ENCODE data around the gene LTA.
A peak's percentile ranks its signal among the peaks of the same experiment; 100 is the strongest.

Gene LTA

GRCh38 chr6:31619805-31620585 lies 47.9 kb downstream of the LTA start (continued):
- peak; percentile 97 for TF ChIP-seq PRDM10 (tag by site-specific recombination; IDR thresholded peaks at IDR 0.05)
- TF ChIP-seq PATZ1 (tag by site-specific recombination; IDR thresholded peaks at IDR 0.05) = peak; percentile 90
- TF ChIP-seq ZBTB20 (tag by site-specific recombination; IDR thresholded peaks at IDR 0.05) = peak; percentile 69
- no peak; the same call in 1 of the 2 replicates for TF ChIP-seq KLF7 (tag by site-specific recombination; IDR thresholded peaks at IDR 0.05; ENCODE audit: borderline replicate concordance)
- no peak for TF ChIP-seq ZNF311 (tag by site-specific recombination; IDR thresholded peaks at IDR 0.05; ENCODE audit: borderline replicate concordance)
- no peak for TF ChIP-seq ZNF560 (tag by site-specific recombination; IDR thresholded peaks at IDR 0.05; ENCODE audit: borderline replicate concordance)
- TF ChIP-seq ZNF660 (tag by site-specific recombination; IDR thresholded peaks at IDR 0.05) = peak; percentile 48; the same call in 1 of the 2 replicates
- peak; percentile 82 for TF ChIP-seq ZNF362 (tag by site-specific recombination; IDR thresholded peaks at IDR 0.05)
- peak; percentile 26; the same call in 1 of the 2 replicates for TF ChIP-seq ZBTB48 (tag by site-specific recombination; IDR thresholded peaks at IDR 0.05)
- TF ChIP-seq ZNF324 (tag by site-specific recombination; IDR thresholded peaks at IDR 0.05) = peak; percentile 90
- TF ChIP-seq ZNF843 (tag by site-specific recombination; IDR thresholded peaks at IDR 0.05) = peak; percentile 60
- TF ChIP-seq ZNF391 (tag by site-specific recombination; IDR thresholded peaks at IDR 0.05; ENCODE audit: borderline replicate concordance, low read depth) = peak; percentile 83; the same call in 1 of the 2 replicates
- no peak for TF ChIP-seq ZNF221 (tag by site-specific recombination; IDR thresholded peaks at IDR 0.05; ENCODE audit: borderline replicate concordance)
- no peak for TF ChIP-seq ZNF138 (tag by site-specific recombination; IDR thresholded peaks at IDR 0.05; ENCODE audit: borderline replicate concordance)
- TF ChIP-seq ZNF2 (tag by site-specific recombination; IDR thresholded peaks at IDR 0.05) = peak; percentile 83
- peak; percentile 75 for TF ChIP-seq GLIS1 (tag by site-specific recombination; IDR thresholded peaks at IDR 0.05)

GRCh38 chr6:31620586-31621319 lies 48.7 kb downstream of the LTA start, which contains the start of gene PRRC2A:
Gene PRRC2A, plus strand, starts transcription at chr6:31620715. Its CDS starts 2,075 bp downstream, at chr6:31622790.
- Histone ChIP-seq H3K4me3 (ENCODE audit: low read depth, low read length) (peak within 1 kb of the TSS; percentile 97), H3K4me1 (ENCODE audit: control insufficient read depth, insufficient read depth, low read length) (peaks cover 7% of the 10 kb centered on the region; the same call in 1 of the 2 replicates), H3K9me3 (ENCODE audit: control insufficient read depth, insufficient read depth, low read depth, low read length) (no peaks in the 10 kb centered on the region), H3K27ac (ENCODE audit: extremely low read depth, low read depth, low read length) (peak within 1 kb of the TSS; percentile 99), H3K36me3 (ENCODE audit: control insufficient read depth in 2 of 2, insufficient read depth in 1 of 2, low read length in 2 of 2) (peaks cover 26 to 46% of the 10 kb centered on the region in 2 experiments)
- POLR2A ChIA-PET = interaction anchor here (0.7 to 3.1 kb wide), 15 partner anchors 18 to 207 kb away, joined by 3 to 10 read pairs (median 5); partner anchors contain the start of genes ABHD16A, DDX39B, GPANK1 and HSPA1B
- CTCF ChIA-PET = interaction anchor here (0.9 kb wide), 1 partner anchor 24 kb away, joined by 5 read pairs; no protein-coding TSS in a partner anchor
- TF ChIP-seq ZNF23 (tag by site-specific recombination; IDR thresholded peaks at IDR 0.05; ENCODE audit: borderline replicate concordance) (no peak), ZNF514 (tag by site-specific recombination; IDR thresholded peaks at IDR 0.05) (no peak), ZNF24 (tag by site-specific recombination; IDR thresholded peaks at IDR 0.05) (0 out of 2 replicates have a peak, but pooled peaks have one; percentile 61), ZNF302 (tag by site-specific recombination; IDR thresholded peaks at IDR 0.05; ENCODE audit: low read depth) (no peak), HOXD13 (CRISPR knock-in tag; IDR thresholded peaks at IDR 0.05; ENCODE audit: borderline replicate concordance) (no peak), ZNF571 (tag by site-specific recombination; IDR thresholded peaks at IDR 0.05) (no peak), GLI2 (tag by site-specific recombination; IDR thresholded peaks at IDR 0.05; ENCODE audit: borderline replicate concordance, low read depth) (no peak), KLF17 (tag by site-specific recombination; IDR thresholded peaks at IDR 0.05) (peak; percentile 96), ZNF202 (tag by site-specific recombination; IDR thresholded peaks at IDR 0.05; ENCODE audit: borderline replicate concordance) (no peak), ZNF121 (tag by site-specific recombination; IDR thresholded peaks at IDR 0.05) (0 out of 2 replicates have a peak, but pooled peaks have one; percentile 77), ZNF112 (tag by site-specific recombination; IDR thresholded peaks at IDR 0.05) (no peak), ZNF114 (tag by site-specific recombination; IDR thresholded peaks at IDR 0.05) (no peak)
